RWPE2 (cell line): ENCODE data around the gene LINC01488.

ENCODE experiments used
- ATAC-seq: fragments of 200-7000 bp; cut with Tn5 transposase; 3 replicates; pipeline ENCODE4 v1.9.1; 2021; ENCODE audit warnings: low read depth
- DNase-seq: peaks from one replicate; pipeline ENCODE4 v3.0.0-alpha.2; 2020; ENCODE audit warnings: low spot score
- H3K27ac ChIP-seq: fragments of 450-650 bp; 2 replicates; pipeline ENCODE4 v1.5.1; 2017; ENCODE audit warnings: mild to moderate bottlenecking; ENCODE audit not compliant: poor library complexity, severe bottlenecking
- H3K27me3 ChIP-seq: fragments of 250-450 bp; sonication (Bioruptor Pico); 2 replicates; pipeline ENCODE4 v1.5.1; 2021; ENCODE audit warnings: mild to moderate bottlenecking, moderate library complexity; ENCODE audit not compliant: insufficient read depth, poor library complexity, severe bottlenecking
- H3K36me3 ChIP-seq: fragments of 250-450 bp; sonication (Bioruptor Pico); 2 replicates; pipeline ENCODE4 v1.5.1; 2020; ENCODE audit warnings: low read depth, mild to moderate bottlenecking, moderate library complexity
- H3K4me1 ChIP-seq: fragments of 250-450 bp; sonication (Bioruptor Pico); 2 replicates; pipeline ENCODE4 v1.5.1; 2021; ENCODE audit warnings: mild to moderate bottlenecking, moderate library complexity; ENCODE audit not compliant: insufficient read depth, poor library complexity, severe bottlenecking
- H3K4me3 ChIP-seq: fragments of 250-450 bp; sonication (Bioruptor Pico); 2 replicates; pipeline ENCODE4 v1.5.1; 2021; ENCODE audit warnings: mild to moderate bottlenecking, moderate library complexity; ENCODE audit not compliant: severe bottlenecking
- H3K9me3 ChIP-seq: fragments of 250-450 bp; sonication (Bioruptor Pico); 2 replicates; pipeline ENCODE4 v1.5.1; 2021; ENCODE audit warnings: mild to moderate bottlenecking, moderate library complexity; ENCODE audit not compliant: severe bottlenecking
- TF ChIP-seq, protein P1 (sequence below): fragments of 450-650 bp; IDR thresholded peaks from one replicate; pipeline ENCODE4 v1.5.1; 2017; ENCODE audit warnings: mild to moderate bottlenecking, moderate library complexity; ENCODE audit not compliant: poor library complexity, severe bottlenecking

The LINC01488 gene

DNA sequence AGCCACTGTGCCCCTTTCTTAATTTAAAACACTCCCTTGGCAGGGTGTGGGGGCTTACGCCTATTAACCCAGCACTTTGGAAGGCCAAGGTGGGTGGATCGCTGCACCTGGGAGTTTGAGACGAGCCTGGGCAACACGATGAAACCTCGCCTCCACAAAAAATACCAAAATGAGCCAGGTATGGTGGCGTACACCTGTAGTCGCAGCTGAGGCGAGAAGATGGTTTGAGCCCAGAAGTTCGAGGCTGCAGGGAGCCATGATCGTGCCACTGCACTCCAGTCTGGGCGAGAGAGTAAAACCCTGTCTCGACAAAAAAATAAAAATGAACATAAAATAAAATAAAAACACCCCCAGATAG, 45.0 kb downstream of the LINC01488 start:
- Histone ChIP-seq H3K36me3 (no peaks in the 10 kb centered on the region), H3K9me3 (no peaks in the 10 kb centered on the region), H3K4me3 (no peak overlapping the region), H3K4me1 (peaks cover 12% of the 10 kb centered on the region), H3K27me3 (no peaks in the 10 kb centered on the region), H3K27ac (no peak overlapping the region)
- no peak for ATAC-seq
- no peak for DNase-seq
- TF ChIP-seq, protein P1, sequence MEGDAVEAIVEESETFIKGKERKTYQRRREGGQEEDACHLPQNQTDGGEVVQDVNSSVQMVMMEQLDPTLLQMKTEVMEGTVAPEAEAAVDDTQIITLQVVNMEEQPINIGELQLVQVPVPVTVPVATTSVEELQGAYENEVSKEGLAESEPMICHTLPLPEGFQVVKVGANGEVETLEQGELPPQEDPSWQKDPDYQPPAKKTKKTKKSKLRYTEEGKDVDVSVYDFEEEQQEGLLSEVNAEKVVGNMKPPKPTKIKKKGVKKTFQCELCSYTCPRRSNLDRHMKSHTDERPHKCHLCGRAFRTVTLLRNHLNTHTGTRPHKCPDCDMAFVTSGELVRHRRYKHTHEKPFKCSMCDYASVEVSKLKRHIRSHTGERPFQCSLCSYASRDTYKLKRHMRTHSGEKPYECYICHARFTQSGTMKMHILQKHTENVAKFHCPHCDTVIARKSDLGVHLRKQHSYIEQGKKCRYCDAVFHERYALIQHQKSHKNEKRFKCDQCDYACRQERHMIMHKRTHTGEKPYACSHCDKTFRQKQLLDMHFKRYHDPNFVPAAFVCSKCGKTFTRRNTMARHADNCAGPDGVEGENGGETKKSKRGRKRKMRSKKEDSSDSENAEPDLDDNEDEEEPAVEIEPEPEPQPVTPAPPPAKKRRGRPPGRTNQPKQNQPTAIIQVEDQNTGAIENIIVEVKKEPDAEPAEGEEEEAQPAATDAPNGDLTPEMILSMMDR, result no peak

DNA sequence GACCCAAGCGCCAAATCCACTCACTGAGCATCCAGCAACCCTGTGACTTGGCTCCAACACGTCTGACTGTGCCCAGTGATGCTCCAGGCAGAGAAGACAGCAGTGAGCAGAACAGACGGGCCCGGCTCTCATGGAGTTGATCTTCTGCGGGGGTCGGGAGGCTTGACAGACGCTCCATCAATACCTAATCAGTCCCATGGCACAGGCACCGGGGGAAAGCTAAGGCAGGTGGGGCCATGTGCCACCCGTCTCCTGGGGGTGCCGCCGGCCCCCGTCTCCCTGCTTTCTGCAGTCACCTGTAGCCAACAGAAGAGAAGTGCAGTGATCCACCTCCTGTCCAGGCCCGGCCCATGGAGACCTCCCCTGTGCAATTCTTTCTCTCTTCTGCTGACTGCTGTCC, 47.5 kb downstream of the LINC01488 start:
- DNase-seq (peak; percentile 29), ATAC-seq (no peak)
- Histone ChIP-seq H3K27ac (no peak overlapping the region), H3K4me1 (peaks cover 9% of the 10 kb centered on the region), H3K27me3 (no peaks in the 10 kb centered on the region), H3K4me3 (no peak overlapping the region), H3K9me3 (no peaks in the 10 kb centered on the region), H3K36me3 (no peaks in the 10 kb centered on the region)
- TF ChIP-seq, protein P1, result no peak

DNA sequence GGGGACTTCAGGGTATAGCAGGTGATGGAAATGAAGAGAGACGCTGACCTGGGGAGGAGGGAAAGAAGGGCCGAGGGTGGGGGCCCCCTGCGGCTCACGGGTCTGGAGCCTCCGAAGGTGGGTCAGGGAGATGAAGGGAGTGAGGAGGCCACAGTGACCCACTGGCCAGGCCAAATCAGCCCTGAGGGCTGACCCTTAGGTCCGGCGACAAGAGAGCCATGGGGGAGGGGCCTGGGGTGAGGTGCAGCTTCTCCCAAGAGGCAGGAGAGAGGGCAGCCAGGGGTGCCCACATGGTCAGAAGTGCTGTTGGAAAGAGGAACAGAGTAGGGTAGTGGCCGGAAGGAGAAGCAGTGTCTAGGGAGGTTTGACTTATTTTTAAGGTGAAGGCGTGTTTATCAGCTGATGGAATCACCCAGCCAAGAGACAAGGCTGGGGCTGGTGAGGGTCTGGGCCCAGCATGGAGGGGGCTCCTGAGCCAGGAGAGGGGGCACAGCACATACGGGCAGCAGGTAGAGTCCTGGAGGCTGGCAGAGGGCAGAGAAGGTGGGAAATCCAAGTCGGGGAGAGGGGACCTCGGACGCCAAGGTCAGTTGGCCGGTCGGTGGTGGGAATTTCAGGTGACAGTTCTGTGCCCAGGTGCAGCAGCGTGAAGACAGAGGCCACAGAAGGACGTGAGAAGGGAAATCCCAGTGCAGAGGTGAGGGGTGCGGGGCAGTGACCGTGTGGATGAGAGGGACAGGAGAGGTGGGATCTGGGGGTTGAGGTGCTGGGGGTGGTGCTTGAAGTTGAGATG, 49.0 kb downstream of the LINC01488 start:
- no peak overlapping the region for H3K4me3 ChIP-seq
- H3K27ac ChIP-seq, result no peak overlapping the region
- no peaks in the 10 kb centered on the region for H3K4me1 ChIP-seq
- H3K36me3 ChIP-seq, result no peaks in the 10 kb centered on the region
- H3K9me3 ChIP-seq, result no peaks in the 10 kb centered on the region
- no peak for DNase-seq
- no peaks in the 10 kb centered on the region for H3K27me3 ChIP-seq
- ATAC-seq, result no peak
- TF ChIP-seq, protein P1, result no peak

DNA sequence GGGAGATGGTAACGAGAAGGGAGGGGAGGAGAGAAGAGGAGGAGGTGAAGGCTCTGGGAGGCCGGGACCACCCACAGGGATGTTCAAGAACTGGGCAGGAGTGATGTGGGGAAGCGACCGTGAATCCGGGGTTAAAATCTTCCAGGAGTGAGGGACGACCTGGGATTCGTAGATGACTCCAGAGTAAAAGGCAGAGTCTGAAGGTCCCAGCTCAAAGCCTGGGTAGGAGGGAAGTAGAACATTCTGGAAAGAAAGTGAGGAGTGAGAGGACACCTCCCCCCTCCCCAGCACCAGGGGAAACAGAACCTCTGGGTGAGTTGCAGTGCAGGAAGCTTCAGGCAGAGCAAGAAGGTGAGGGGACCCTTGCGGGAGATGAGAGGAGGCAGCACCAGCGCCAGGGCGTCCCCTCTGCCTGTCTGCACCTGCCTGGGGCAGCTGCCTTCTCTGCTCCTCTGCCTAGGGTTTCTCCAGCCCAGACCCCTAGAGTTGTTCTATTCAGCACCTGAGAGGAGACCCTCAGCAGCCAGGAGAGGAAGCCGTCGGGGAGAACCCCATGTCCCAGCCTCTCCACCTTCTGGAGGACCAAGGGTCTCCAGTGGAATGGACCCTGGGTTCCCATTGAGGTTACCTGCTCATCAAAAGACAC, 49.7 kb downstream of the LINC01488 start:
- no peaks in the 10 kb centered on the region for H3K36me3 ChIP-seq
- H3K27me3 ChIP-seq, result no peaks in the 10 kb centered on the region
- ATAC-seq (no peak), DNase-seq (no peak)
- TF ChIP-seq, protein P1, result no peak
- no peak overlapping the region for H3K4me3 ChIP-seq
- no peaks in the 10 kb centered on the region for H3K4me1 ChIP-seq
- no peaks in the 10 kb centered on the region for H3K9me3 ChIP-seq
- no peak overlapping the region for H3K27ac ChIP-seq

DNA sequence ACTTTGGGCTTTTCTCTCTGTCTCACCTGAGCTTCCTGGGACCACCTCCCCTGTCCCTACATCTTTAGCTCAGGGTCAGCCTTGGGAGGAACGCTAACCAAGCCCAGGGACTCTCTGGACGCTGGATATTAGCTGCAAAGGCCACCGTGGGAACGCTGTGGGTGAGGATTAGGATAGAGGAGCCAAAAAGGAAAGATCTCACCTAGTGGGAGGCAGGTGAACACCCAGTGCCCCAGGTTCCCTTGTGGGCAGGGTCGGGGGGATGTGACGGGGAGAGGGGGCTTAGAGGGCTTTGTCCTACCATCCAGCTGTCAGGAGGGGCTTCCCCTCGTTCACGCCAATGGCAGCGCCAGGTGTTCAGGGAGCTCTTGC, 50.2 kb downstream of the LINC01488 start:
- Histone ChIP-seq H3K4me1 (no peaks in the 10 kb centered on the region), H3K36me3 (no peaks in the 10 kb centered on the region), H3K27me3 (no peaks in the 10 kb centered on the region), H3K9me3 (no peaks in the 10 kb centered on the region), H3K4me3 (no peak overlapping the region), H3K27ac (no peak overlapping the region)
- no peak for DNase-seq
- TF ChIP-seq, protein P1, result no peak
- ATAC-seq, result no peak
